Measurements from ENCODE around the gene DTWD1. TPM values are rescaled to one million over a fixed set of nuclear protein-coding genes. Genes with fewer than 3 reads are reported as not detected.

The DTWD1 gene
- total RNA-seq, 1 donor from 2014 or later: 20.9 TPM

Other genes starting within 250 kb of the DTWD1 start
- gene FGF7, start 197.8 kb upstream of the DTWD1 start, total RNA-seq: 0.07 and 0.12 TPM in 2 replicates
- 2.6 and 4.6 TPM in 2 replicates for gene FAM227B, start 230 bp upstream of the DTWD1 start, total RNA-seq

All from T-helper 1 cell treated with Interleukin-12 subunit alpha and Interleukin-12 subunit beta and Interleukin-4 antibody, amounts not matched to agents 30 ng/mL and 1 ng/mL, for 36 hours (primary cell).